WTC11 (cell line): ENCODE data around the gene TCOF1. TPM values are rescaled to one million over a fixed set of nuclear protein-coding genes. Genes with fewer than 3 reads are reported as not detected.

ENCODE experiments used
- ATAC-seq: fragments of 200-7000 bp; cut with Tn5 transposase; 2 replicates; pipeline ENCODE4 v1.10.0; 2021; ENCODE audit warnings: mild to moderate bottlenecking, moderate library complexity
- CTCF ChIA-PET: fragments of 300-600 bp; sonication (Branson Sonifier 250); formaldehyde crosslinking; loops from one replicate; lab custom pipeline; 2021; ENCODE audit warnings: antibody characterized with exemption; lab: Charles Lee
- POLR2A ChIA-PET: fragments of 350-600 bp; sonication (Branson Sonifier 250); formaldehyde crosslinking; loops from one replicate; lab custom pipeline; 2021; ENCODE audit warnings: antibody characterized with exemption; lab: Charles Lee
- DNase-seq: peaks from one replicate; pipeline ENCODE4 v3.0.0; 2021; ENCODE audit warnings: low spot score
- H3K27ac Mint-ChIP-seq: 2 replicates; pipeline ENCODE4 v1.8.0; 2021; ENCODE audit warnings: mixed read lengths
- H3K27me3 Mint-ChIP-seq: 2 replicates; pipeline ENCODE4 v1.8.0; 2021; ENCODE audit warnings: low read depth, mild to moderate bottlenecking, moderate library complexity, mixed read lengths
- H3K36me3 Mint-ChIP-seq: 2 replicates; pipeline ENCODE4 v1.8.0; 2021; ENCODE audit warnings: mixed read lengths
- H3K4me1 Mint-ChIP-seq: 2 replicates; pipeline ENCODE4 v1.8.0; 2022; ENCODE audit warnings: mixed read lengths
- H3K4me3 Mint-ChIP-seq: 2 replicates; pipeline ENCODE4 v1.8.0; 2021; ENCODE audit warnings: mild to moderate bottlenecking, moderate library complexity, mixed read lengths
- H3K9me3 Mint-ChIP-seq: 2 replicates; pipeline ENCODE4 v1.8.0; 2021; ENCODE audit warnings: mixed read lengths
- AFF4 ChIP-seq: sonication (generic); formaldehyde crosslinking; IDR thresholded peaks from 2 replicates; pipeline ENCODE4 v1.8.1; 2023; ENCODE audit warnings: mild to moderate bottlenecking, missing genetic modification reagents, borderline replicate concordance
- ATF6 ChIP-seq: sonication (generic); formaldehyde crosslinking; IDR thresholded peaks from 2 replicates; pipeline ENCODE4 v1.8.1; 2023; ENCODE audit warnings: mild to moderate bottlenecking, missing genetic modification reagents
- CBFB ChIP-seq: sonication (generic); formaldehyde crosslinking; IDR thresholded peaks from 2 replicates; pipeline ENCODE4 v1.8.1; 2022; ENCODE audit warnings: mild to moderate bottlenecking, low read depth, missing genetic modification reagents
- FOXK1 ChIP-seq: sonication (generic); formaldehyde crosslinking; IDR thresholded peaks from 2 replicates; pipeline ENCODE4 v1.8.0; 2022; ENCODE audit warnings: mild to moderate bottlenecking, moderate library complexity, missing genetic modification reagents
- HMGXB4 ChIP-seq: sonication (generic); formaldehyde crosslinking; IDR thresholded peaks from 2 replicates; pipeline ENCODE4 v1.8.1; 2023; ENCODE audit warnings: mild to moderate bottlenecking, moderate library complexity, missing genetic modification reagents
- KAT7 ChIP-seq: sonication (generic); formaldehyde crosslinking; IDR thresholded peaks from 2 replicates; pipeline ENCODE4 v1.8.1; 2023; ENCODE audit warnings: missing genetic modification reagents, mild to moderate bottlenecking, borderline replicate concordance
- NFYB ChIP-seq: sonication (generic); formaldehyde crosslinking; conservative IDR thresholded peaks from 2 replicates; pipeline ENCODE4 v1.8.0; 2022; ENCODE audit warnings: low read depth, missing genetic modification reagents
- NR1H2 ChIP-seq: sonication (generic); formaldehyde crosslinking; IDR thresholded peaks from 2 replicates; pipeline ENCODE4 v1.9.0; 2021; ENCODE audit warnings: mild to moderate bottlenecking, moderate library complexity, missing genetic modification reagents
- NR3C1 ChIP-seq: sonication (generic); formaldehyde crosslinking; conservative IDR thresholded peaks from 2 replicates; pipeline ENCODE4 v1.8.1; 2023; ENCODE audit warnings: low read depth, mild to moderate bottlenecking, missing genetic modification reagents
- PRRX2 ChIP-seq: fragments of 250-450 bp; sonication (Bioruptor Pico); IDR thresholded peaks from 2 replicates; pipeline ENCODE4 v1.8.0; 2021; ENCODE audit warnings: mild to moderate bottlenecking
- SP1 ChIP-seq: sonication (generic); formaldehyde crosslinking; conservative IDR thresholded peaks from 2 replicates; pipeline ENCODE4 v1.8.1; 2022; ENCODE audit warnings: missing genetic modification reagents
- ZBTB21 ChIP-seq: sonication (generic); formaldehyde crosslinking; IDR thresholded peaks from 2 replicates; pipeline ENCODE4 v1.8.1; 2023; ENCODE audit warnings: mild to moderate bottlenecking, missing genetic modification reagents, borderline replicate concordance
- ZNF121 ChIP-seq: sonication (generic); formaldehyde crosslinking; IDR thresholded peaks from 2 replicates; pipeline ENCODE4 v1.8.0; 2023; ENCODE audit warnings: missing genetic modification reagents
- ZNF219 ChIP-seq: sonication (generic); formaldehyde crosslinking; IDR thresholded peaks from 2 replicates; pipeline ENCODE4 v1.8.0; 2023; ENCODE audit warnings: missing genetic modification reagents, mild to moderate bottlenecking, borderline replicate concordance
- ZNF416 ChIP-seq: fragments of 250-450 bp; sonication (Bioruptor Pico); IDR thresholded peaks from 2 replicates; pipeline ENCODE4 v1.9.0; 2021; ENCODE audit warnings: mild to moderate bottlenecking, inconsistent platforms
- ZNF423 ChIP-seq: fragments of 250-450 bp; sonication (Bioruptor Pico); IDR thresholded peaks from 2 replicates; pipeline ENCODE4 v2.1.2; 2022; ENCODE audit warnings: mild to moderate bottlenecking, moderate library complexity
- total RNA-seq: library from RNA; stranded (reverse); gene quantifications from 3 replicates; pipeline ENCODE4 v1.2.3, GENCODE V29; 2021
- TF ChIP-seq, protein P1 (sequence below): fragments of 250-450 bp; sonication (Bioruptor Pico); IDR thresholded peaks from 2 replicates; pipeline ENCODE4 v1.9.0; 2021; ENCODE audit warnings: mild to moderate bottlenecking
- TF ChIP-seq, protein P2 (sequence below): sonication (generic); formaldehyde crosslinking; IDR thresholded peaks from 2 replicates; pipeline ENCODE4 v1.8.1; 2023; ENCODE audit warnings: mild to moderate bottlenecking, missing genetic modification reagents, moderate library complexity
- TF ChIP-seq, protein P3 (sequence below): fragments of 250-450 bp; sonication (Bioruptor Pico); IDR thresholded peaks from 2 replicates; pipeline ENCODE4 v1.9.0; 2021; ENCODE audit warnings: mild to moderate bottlenecking
- TF ChIP-seq, protein P4 (sequence below): fragments of 250-450 bp; sonication (Bioruptor Pico); IDR thresholded peaks from 2 replicates; pipeline ENCODE4 v2.1.2; 2022; ENCODE audit warnings: mild to moderate bottlenecking, moderate library complexity

The TCOF1 gene
- total RNA-seq, 1 experiment from 2014 or later: 174 TPM

DNA sequence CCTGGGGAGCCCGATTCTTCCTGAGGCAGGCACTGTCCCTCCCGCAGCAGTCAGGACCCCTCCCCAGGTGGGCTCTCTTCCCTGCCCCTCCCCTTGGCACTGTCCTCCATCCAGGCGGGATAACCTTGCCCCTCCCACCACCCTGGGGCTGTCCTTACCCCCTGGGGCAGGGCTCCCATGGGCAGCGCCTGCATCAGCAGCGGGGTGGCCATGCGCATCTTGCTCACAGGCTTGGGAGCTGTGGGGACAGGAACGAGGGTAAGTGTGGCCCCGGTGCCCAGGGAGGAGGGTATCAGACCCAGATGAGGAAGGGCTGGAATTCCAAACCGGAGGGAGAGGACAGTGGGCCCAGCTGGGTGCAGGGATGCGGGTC, 49.2 kb downstream of the TCOF1 start:
- CTCF ChIA-PET: interaction anchor here (1.6 to 2.5 kb wide), 2 partner anchors 9 to 29 kb away, joined by 4 to 12 read pairs; no protein-coding TSS in a partner anchor
- POLR2A ChIA-PET: no interaction called here
- TF ChIP-seq, protein P1, sequence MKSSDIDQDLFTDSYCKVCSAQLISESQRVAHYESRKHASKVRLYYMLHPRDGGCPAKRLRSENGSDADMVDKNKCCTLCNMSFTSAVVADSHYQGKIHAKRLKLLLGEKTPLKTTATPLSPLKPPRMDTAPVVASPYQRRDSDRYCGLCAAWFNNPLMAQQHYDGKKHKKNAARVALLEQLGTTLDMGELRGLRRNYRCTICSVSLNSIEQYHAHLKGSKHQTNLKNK (CRISPR knock-in tag): no peak
- no peak for TF ChIP-seq ZNF423 (CRISPR knock-in tag)
- no peak for TF ChIP-seq KAT7
- TF ChIP-seq ZNF416 (CRISPR knock-in tag): no peak
- TF ChIP-seq, protein P2, sequence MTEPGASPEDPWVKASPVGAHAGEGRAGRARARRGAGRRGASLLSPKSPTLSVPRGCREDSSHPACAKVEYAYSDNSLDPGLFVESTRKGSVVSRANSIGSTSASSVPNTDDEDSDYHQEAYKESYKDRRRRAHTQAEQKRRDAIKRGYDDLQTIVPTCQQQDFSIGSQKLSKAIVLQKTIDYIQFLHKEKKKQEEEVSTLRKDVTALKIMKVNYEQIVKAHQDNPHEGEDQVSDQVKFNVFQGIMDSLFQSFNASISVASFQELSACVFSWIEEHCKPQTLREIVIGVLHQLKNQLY: no peak
- no peak for TF ChIP-seq FOXK1 (CRISPR knock-in tag)
- no peak for TF ChIP-seq CBFB
- TF ChIP-seq AFF4 (CRISPR knock-in tag): no peak
- no peak for TF ChIP-seq PRRX2 (CRISPR knock-in tag)
- TF ChIP-seq SP1 (CRISPR knock-in tag): no peak
- no peak for TF ChIP-seq ZNF219

DNA sequence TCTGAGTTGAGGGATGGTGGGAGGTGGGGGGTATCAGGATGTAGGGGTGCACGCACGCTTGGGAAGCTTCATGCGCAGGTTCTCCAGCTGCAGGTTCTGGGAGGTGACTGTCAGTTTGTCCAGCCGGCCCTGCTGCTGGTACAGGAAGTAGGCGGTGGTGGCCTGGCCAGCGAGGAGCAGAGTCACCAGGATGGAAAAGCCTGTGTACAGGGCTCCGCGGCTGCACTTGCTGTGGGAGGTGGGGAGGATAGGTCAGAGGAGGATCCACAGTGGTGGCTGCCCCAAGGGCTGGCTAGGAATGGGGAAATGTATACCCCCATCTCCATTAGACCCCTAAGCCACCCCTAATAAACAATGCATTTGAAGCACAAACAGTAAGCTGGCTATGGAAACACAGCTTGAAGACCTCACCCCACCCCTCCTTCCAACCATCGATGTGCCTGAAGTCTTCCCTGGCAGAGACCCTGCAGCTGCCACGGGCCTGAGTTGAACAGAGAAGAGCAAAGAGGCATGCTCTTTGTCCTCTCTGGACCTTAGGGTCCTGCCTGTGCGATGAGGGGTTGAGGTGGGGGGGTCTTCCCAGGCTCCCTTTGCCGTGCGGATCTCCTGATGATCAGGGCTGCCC, 49.7 kb downstream of the TCOF1 start:
- ChIA-PET CTCF (interaction anchor here (1.6 to 2.5 kb wide), 2 partner anchors 10 to 29 kb away, joined by 4 to 12 read pairs; no protein-coding TSS in a partner anchor), POLR2A (no interaction called here)
- H3K9me3 Mint-ChIP-seq: no peaks in the 10 kb centered on the region
- no peak for ATAC-seq
- DNase-seq: no peak
- H3K36me3 Mint-ChIP-seq: peaks cover 4% of the 10 kb centered on the region
- H3K4me3 Mint-ChIP-seq: no peak overlapping the region
- H3K4me1 Mint-ChIP-seq: peaks cover 24% of the 10 kb centered on the region
- no peak overlapping the region for H3K27ac Mint-ChIP-seq
- no peaks in the 10 kb centered on the region for H3K27me3 Mint-ChIP-seq
- TF ChIP-seq PRRX2 (CRISPR knock-in tag) (no peak), HMGXB4 (CRISPR knock-in tag) (no peak), NR3C1 (CRISPR knock-in tag) (no peak), CBFB (no peak), NR1H2 (CRISPR knock-in tag) (no peak), NFYB (CRISPR knock-in tag) (no peak), ZNF121 (no peak), ZBTB21 (CRISPR knock-in tag) (no peak), ATF6 (no peak)
- TF ChIP-seq, protein P1 (CRISPR knock-in tag): no peak
- TF ChIP-seq, protein P3, sequence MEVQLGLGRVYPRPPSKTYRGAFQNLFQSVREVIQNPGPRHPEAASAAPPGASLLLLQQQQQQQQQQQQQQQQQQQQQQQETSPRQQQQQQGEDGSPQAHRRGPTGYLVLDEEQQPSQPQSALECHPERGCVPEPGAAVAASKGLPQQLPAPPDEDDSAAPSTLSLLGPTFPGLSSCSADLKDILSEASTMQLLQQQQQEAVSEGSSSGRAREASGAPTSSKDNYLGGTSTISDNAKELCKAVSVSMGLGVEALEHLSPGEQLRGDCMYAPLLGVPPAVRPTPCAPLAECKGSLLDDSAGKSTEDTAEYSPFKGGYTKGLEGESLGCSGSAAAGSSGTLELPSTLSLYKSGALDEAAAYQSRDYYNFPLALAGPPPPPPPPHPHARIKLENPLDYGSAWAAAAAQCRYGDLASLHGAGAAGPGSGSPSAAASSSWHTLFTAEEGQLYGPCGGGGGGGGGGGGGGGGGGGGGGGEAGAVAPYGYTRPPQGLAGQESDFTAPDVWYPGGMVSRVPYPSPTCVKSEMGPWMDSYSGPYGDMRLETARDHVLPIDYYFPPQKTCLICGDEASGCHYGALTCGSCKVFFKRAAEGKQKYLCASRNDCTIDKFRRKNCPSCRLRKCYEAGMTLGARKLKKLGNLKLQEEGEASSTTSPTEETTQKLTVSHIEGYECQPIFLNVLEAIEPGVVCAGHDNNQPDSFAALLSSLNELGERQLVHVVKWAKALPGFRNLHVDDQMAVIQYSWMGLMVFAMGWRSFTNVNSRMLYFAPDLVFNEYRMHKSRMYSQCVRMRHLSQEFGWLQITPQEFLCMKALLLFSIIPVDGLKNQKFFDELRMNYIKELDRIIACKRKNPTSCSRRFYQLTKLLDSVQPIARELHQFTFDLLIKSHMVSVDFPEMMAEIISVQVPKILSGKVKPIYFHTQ (CRISPR knock-in tag): no peak
- TF ChIP-seq, protein P4, sequence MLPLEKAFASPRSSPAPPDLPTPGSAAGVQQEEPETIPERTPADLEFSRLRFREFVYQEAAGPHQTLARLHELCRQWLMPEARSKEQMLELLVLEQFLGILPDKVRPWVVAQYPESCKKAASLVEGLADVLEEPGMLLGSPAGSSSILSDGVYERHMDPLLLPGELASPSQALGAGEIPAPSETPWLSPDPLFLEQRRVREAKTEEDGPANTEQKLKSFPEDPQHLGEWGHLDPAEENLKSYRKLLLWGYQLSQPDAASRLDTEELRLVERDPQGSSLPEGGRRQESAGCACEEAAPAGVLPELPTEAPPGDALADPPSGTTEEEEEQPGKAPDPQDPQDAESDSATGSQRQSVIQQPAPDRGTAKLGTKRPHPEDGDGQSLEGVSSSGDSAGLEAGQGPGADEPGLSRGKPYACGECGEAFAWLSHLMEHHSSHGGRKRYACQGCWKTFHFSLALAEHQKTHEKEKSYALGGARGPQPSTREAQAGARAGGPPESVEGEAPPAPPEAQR: no peak
- TF ChIP-seq, protein P2: no peak

More for the DNA sequence above, 49.2 kb downstream of the TCOF1 start:
- no peak overlapping the region for H3K27ac Mint-ChIP-seq
- DNase-seq (no peak), ATAC-seq (no peak)
- H3K4me1 Mint-ChIP-seq: peaks cover 24% of the 10 kb centered on the region
- H3K9me3 Mint-ChIP-seq: no peaks in the 10 kb centered on the region
- H3K36me3 Mint-ChIP-seq: peaks cover 4% of the 10 kb centered on the region
- H3K27me3 Mint-ChIP-seq: no peaks in the 10 kb centered on the region
- no peak overlapping the region for H3K4me3 Mint-ChIP-seq
